Measurements from ENCODE around the gene SLC24A3.

GRCh38 chr20:19519466-19519865, 307.0 kb downstream of the SLC24A3 start:
- TF ChIP-seq CTCF (IDR thresholded peaks at IDR 0.05; ENCODE audit: low read depth, low read length, poor library complexity, severe bottlenecking) (no peak), EZH2phosphoT487 (IDR thresholded peaks at IDR 0.05; ENCODE audit: borderline replicate concordance, low read length) (no peak)

Measured in DOHH2 (cell line).